ENCODE data around the gene ACTN2.
A peak's percentile ranks its signal among the peaks of the same experiment; 100 is the strongest.

The ACTN2 gene

DNA sequence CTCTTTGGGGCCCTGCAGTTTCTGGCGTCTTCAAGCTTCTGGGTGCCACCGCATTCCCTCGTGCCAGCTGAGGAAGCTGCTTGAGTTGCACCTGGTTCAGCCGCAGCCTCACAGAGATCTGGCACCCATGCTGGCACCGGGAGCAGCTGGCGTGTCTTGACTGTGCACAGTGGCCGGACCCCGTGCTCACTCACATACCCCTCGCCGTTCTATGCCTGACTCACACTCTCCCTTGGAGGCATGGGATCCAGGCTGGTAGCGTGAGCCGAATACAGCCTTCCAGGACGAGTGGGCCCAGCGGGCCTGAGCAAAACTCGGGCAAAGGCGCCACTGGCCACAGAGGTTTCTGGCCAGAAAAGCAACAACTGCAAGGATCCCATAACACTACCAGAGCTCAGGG lies 100.2 kb downstream of the ACTN2 start:
- DNase-seq = no peak

DNA sequence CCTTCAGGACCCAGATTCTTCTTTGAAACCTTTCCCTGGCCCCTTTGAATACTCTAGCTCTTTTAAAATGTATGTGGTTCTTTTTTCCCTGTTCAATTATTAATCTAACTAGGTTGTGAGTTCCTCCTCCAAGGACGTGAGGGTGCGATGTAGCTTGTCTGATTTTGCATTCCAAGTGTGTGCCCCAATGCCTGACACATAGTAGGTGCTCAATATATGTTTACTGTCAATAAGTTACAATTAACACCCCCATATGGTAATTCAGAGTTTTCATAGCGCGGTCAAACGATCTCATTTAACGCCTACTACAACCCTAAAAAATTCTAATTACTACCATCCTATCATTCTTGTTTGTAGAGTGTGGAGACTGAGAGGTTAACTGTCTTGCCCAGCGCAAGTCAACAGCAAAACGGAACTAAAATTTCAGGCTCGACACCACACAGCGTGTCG lies 108.3 kb downstream of the ACTN2 start:
- DNase-seq = no peak

DNA sequence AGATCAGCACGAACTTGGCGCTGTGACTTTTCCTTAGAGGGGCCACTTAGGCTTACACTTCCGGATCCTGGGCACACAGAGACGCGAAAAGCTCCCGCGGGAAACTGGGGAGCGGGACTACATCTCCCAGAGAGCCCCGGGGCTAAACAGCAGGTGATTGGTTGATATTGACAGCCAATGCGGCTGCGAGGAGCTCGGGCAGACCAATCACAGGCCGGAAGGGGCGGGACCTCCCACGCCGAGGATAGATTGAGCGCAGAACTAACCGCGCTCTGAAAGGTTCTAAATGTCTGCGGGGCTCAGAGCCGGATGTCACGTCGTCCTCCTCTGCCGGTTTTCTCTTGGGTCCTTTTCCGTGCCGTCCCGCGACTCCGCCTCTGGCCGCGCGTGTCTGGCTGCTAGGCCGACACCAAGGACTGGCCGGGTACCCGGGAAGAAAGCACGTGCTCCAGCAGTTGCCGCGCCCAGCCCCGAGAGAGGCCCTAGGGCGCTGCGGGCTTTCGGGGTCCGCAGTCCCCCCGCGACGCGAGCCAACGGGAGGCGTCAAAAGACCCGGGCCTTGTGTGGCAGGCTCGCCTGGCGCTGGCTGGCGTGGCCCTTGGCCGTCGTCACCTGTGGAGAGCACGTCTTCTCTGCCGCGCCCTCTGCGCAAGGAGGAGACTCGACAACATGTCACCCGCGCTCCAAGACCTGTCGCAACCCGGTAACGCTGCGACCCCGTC lies 108.9 kb downstream of the ACTN2 start, which contains the start of gene MTR:
Gene MTR (plus strand): TSS at position 258 of the 722 bp plus-strand sequence. CDS start 412 bp downstream, at position 670.
- peak; percentile 91 to 94 for DNase-seq

DNA sequence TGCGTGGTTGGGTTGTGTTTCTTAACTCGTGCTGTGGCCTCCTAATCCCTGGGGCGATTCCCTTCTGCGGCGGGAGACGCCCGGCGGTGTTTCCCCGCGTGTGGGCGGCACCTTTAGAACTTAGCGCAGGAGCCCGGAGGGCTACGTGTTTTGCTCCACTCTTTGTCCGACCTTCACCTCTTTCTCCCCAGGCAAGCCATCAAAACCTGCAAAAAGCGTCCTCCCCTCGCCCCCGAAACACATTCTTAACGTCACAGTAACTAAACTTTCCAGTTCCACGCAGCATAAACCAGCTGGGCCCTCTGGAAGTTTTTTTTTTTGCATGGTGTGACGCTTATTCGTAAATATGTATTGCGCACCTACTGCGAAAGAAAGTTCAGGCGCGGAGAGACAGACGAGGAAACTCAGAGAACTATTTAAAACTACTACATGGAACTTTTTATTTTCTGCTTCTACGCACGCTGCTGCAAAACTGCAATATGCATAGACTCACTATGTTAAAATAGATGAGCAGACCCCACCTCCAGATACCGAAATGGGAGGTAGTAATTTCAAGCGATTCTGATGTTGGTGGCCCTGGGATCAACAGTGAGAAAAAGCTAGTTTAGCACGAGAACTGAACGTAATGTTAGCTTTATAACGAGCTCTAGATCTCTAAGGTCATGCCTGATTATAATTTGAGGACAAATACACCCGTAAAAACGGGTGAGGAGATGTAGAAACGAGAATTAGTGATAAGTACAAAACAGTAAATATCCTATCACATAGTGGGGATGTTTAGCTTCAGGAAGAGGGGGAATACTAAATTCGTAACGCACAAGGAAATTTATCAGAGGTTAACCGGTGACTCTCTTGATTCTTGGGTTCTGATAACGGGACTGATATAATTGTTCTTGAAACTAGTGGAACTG lies 109.7 kb downstream of the ACTN2 start:
- peak in 1 of 2 experiments; percentile 32 for DNase-seq

DNA sequence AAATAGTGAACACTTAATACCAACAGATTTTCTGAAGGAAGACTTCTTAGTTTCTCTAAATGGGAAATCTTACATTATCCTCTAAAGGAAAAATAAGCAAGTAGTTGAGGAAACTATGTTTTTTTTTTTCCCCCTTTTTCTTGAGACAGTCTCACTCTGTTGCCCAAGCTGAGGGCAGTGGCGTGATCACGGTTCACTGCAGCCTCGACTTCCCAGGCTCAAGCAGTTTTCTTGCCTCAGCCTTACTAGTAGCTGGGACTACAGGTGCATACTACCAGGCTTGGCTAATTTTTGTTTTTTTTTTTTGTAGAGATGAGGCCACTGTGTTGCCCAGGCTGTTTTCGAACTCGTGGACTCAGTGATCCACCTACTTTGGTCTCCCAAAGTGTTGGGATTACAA lies 112.7 kb downstream of the ACTN2 start:
- no peak for DNase-seq

DNA sequence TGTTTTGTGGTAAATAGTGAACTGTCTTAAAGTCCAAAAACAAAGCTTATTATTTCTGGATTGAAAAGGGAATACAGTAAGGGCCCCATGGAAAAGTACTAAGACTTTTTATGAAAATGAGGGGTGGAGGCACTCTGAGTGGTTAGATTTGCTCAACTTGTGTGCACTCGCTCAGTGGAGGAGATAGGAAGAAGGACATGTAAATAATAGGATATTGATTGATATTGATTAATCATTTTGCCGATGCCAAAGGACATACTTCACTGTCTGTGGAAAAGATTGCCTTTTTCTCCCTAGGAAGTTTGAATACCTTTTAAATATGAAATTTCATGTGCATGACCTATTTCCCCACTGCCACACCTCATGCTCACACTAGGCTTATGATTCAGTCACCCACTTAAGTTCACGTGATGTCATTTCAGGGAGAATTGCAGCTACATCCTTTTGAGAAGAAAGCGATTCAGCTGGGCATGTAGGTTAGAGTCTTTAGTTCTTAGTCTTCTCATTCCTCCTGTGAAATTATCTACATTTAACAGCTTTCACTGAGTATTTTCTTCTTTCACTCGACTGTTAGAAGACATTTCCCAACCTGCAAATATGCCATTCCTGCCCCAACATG lies 113.8 kb downstream of the ACTN2 start:
- DNase-seq = no peak

DNA sequence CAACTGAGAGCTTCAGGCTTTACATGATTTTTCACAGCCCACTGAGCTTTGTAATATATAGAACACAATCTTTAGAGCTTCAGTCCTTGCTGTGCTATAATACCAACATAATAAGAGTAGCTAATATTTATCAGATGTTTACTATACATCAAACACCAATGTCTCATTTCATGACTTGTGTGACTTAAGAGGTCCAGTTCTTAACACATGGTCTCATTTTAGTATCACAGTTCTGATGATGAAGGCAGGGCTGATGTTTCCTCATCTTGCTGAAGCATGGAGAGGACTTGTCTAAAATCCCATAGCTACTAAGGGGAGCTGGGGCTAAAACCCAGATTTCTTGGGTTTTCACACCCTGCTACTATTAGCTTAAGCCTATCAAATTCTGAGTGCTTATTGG lies 114.3 kb downstream of the ACTN2 start:
- DNase-seq = no peak

DNA sequence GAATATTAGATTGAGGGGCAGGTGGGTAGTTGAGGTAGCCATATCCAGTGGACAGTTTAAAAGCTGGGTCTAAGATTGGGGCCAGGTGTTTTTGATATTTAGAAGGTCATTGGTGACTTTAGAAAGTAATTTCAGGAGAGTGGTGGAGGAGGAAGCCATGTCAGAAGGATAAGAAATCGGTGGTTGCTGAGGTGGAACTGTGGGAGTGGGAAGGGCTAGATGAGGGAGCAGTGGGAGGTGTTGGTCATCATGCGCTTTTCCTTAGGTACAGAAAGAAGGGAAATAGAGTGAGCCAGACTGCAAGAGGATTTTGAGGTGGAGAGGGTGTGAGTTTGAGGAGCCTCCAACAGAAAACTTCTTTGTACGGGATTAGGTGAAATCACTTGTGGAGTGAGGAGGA lies 116.0 kb downstream of the ACTN2 start:
- DNase-seq = no peak

DNA sequence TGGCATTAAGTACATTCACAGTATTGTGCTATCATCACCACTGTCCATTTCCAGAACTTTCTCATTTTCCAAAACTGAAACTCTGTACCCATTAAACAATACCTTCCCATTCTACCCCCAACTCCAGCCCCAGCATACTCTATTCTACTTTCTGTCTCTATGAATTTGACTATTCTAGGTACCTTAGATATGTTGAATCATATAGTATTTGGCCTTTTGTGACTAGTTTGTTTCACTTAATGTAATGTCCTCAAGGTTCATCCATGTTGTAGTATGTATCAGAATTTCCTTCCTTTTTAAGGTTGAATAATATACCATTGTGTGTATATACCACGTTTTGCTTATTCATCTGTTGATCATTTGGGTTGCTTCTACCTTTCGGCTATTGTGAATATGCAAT lies 120.3 kb downstream of the ACTN2 start:
- DNase-seq = no peak

DNA sequence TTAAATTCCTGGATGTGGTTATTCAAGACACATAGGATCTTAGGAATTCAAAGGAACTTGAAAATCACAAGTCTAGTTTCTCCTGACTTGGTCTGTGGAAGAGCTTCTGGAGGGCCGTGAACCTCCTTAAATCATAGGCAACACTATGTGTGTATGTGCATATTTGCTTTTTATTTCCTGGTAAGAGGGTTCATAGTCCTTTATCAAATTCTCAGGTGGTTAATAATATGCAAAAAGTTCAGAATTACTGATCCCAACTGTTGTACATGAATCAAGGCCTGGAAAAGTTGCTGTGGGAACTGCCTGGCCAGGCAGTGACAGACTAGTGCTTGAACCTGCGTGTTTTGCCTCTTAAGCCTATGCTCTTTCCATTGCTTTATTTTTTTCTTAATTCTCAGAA lies 121.7 kb downstream of the ACTN2 start:
- no peak for DNase-seq

DNA sequence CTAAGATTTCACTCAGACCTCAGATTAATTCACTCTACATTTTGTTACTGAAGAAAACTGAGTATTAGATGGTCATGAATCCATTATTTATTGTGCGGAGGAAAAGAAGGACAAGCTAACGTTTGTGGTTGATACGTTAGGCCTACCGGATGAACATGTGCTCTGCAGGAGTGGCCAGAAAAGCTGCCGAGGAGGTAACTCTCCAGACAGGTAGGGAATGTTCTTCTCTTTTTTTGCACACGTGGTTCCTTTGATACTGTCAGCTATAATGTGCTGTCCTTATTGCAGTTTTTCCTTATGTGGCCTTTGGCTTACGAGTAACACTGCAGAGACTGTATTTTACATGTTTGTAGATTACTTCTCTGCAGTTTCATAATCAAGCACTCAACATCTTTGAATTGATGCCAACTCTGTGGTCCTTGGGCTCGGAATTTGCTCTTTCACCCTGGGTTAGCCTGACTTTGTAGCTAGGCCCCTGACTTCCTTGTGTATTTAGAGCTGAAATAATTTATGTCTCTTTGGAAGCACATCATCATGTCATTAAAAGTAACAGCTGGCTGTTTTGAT lies 122.3 kb downstream of the ACTN2 start:
- DNase-seq = no peak

DNA sequence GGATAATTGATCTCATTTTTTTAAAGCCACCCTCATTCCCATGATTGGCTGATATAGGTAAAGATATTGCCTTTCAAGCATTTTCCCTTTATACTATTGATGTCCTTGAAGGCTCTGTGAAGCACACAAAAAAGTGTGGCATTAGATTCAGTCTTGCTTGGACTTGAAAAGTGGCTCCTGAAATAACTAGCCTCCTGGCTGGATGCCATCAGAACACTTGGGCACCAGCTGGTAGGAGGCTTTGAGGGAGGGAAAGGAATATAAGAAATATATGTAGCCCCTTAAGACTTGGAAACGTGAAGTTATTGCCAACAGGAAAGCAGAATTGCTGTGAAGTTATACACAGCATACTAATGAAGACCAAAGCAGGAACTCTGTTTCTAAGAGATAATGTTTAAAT lies 122.8 kb downstream of the ACTN2 start:
- no peak for DNase-seq

DNA sequence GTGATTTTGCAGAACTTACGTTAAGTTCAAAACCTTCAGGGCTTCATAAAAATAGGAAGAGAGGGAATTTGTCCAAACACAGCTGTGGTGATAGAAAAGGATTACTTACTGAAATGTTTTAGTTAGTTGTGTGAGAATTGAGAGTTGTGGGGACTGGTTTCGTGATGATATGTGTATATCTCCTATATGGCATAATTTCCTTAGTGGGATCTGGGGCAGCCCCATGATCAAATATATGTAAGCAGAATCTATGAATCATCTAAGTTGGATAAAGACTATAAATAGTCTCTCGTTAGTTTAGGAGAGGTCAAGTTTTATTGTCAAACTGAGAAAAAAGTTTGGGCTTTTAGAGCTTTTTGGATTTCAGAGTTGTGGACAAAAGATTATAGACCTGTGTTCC lies 123.7 kb downstream of the ACTN2 start:
- DNase-seq = no peak

DNA sequence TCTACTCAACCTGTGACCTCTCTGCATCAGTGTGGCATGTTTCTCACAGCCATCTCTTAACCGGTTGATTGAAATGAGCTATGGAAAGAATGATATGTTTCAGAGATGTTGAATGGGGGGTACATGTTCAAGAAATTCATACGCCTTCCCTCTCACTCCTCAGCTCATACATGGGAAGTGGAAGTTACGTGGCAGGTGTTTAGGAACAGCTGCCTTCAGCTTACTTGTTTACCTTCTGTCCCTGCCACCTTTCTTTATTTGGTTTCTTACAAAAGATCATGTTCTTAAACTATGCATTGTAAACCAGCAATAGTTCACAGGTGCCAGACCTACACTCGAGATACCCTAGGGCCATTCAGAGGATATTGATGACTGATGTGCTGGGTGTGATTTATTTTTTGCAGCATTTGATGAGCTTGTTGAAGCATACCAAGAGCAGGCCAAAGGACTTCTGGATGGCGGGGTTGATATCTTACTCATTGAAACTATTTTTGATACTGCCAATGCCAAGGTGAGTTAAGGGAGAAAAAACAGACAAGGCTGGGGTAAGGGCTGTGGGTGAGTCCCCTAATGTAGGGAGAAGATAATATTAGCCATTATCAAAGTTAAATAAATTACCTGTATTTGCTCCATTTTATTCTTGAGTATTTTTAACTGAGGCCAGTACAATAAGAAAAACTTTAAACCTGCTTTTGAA lies 126.2 kb downstream of the ACTN2 start:
- DNase-seq = no peak

Data from SW 1271 (cell line).